SU-DHL-6 (cell line): ENCODE measurements around the gene CYBC1.

Experiments used
- EZH2phosphoT487 ChIP-seq: fragments of 200-600 bp; sonication (generic), shearing (Covaris generic); conservative IDR thresholded peaks from 2 replicates; pipeline ENCODE4 v1.6.1; 2018; ENCODE audit warnings: mild to moderate bottlenecking, antibody characterized with exemption, low read length, moderate library complexity, mixed read lengths
- TF ChIP-seq, protein P1 (sequence below): fragments of 200-600 bp; sonication (generic); IDR thresholded peaks from one replicate; pipeline ENCODE4 v1.5.1; 2017; ENCODE audit warnings: antibody characterized with exemption, mild to moderate bottlenecking, low read length, moderate library complexity; ENCODE audit not compliant: insufficient read depth, poor library complexity, severe bottlenecking

GRCh38 chr17:82446649-82447048, 3.9 kb downstream of the CYBC1 start:
- TF ChIP-seq, protein P1, sequence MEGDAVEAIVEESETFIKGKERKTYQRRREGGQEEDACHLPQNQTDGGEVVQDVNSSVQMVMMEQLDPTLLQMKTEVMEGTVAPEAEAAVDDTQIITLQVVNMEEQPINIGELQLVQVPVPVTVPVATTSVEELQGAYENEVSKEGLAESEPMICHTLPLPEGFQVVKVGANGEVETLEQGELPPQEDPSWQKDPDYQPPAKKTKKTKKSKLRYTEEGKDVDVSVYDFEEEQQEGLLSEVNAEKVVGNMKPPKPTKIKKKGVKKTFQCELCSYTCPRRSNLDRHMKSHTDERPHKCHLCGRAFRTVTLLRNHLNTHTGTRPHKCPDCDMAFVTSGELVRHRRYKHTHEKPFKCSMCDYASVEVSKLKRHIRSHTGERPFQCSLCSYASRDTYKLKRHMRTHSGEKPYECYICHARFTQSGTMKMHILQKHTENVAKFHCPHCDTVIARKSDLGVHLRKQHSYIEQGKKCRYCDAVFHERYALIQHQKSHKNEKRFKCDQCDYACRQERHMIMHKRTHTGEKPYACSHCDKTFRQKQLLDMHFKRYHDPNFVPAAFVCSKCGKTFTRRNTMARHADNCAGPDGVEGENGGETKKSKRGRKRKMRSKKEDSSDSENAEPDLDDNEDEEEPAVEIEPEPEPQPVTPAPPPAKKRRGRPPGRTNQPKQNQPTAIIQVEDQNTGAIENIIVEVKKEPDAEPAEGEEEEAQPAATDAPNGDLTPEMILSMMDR, result no peak
- no peak for TF ChIP-seq EZH2phosphoT487
